NCI-H345 treated with DMSO at 0.1 percent for 48 hours (cell line): ENCODE data around the gene MED14.
"Not testable (repeated sequence)": the region's sequence is repeated elsewhere in the genome, so short reads cannot be mapped to it uniquely, and the experiment has no call there.

Experiments
- DNase-seq: peaks from one replicate; lab custom pipeline; 2025; ENCODE audit not compliant: unreplicated experiment; lab: John Stamatoyannopoulos, UW

Gene MED14

DNA sequence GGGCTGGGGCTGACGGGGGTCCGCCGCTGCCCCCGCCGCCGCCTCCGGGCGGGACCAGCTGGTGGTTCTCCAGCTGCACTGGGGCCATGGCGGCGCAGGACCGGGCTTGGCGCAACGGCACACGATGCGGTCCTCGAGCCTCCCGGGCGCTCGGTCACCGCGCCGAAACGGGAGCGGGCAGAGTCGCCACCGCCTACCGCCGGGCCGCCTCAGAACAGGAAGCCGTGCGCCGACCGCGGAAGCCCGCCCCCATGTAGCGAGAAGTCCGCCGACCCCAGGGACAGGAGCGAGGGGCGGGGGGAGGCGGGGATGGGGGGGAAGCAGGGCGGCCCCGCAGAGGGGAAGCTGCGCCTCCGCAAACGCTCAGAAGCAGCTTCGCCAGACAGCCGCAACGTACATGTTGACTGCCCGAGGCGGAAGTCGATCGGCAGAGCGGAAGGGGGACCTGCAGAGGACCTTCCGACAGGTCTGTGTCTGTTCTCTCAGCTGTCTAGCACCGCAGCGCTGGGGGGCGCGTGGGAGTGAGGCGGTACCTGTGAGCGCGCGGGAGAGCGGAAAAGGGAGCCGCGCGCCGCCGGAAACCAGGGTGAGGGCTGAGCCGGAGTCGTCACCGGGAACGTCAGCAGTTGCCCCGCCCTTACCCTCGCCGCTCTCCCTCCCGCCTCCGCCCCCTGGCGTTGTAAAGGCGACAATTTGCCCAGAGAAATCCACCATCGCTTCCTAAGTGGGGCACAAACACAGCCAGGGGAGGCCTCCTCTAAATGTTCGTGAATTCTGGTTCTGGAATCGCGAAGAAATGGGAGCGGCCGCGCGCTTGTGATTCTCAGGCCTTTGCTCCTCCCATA lies at the start of gene MED14:
Gene MED14, minus strand, starts transcription at position 218 of the 845 bp plus-strand sequence. Its CDS starts 130 bp downstream, at position 88.
- peak; percentile 80 for DNase-seq

DNA sequence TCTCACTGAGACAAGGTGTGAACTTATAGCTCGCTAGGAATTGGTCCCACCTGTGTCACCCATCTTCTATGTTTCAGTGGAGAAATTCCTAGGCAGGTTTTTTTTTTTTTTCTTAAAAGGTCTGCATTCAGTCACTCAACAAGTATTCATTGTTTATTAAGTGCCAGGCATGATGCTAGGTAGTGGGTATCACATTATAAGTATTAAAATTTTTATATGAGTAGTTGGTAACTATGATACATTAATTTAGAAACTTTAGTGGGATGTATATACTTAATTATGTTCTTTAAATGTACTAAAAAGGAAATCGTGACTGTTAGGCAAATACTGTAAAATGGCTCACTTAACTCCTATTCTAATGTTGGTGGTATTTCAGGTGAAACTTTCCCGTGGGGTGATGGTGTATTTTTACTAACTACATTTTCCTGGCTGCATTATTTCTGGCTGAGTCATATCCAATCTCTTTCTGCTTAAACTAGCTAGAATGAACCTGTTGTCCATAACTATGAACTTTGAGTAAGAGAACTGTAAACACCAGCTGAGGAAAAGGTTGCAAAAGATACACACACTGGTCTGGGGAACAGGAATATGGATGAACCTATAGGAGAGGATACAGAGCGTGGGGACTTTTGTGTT lies 49.3 kb upstream of the MED14 start:
- no peak for DNase-seq

- not testable (repeated sequence) for DNase-seq
These were observed 47.4 kb upstream of the MED14 start for GRCh38 chrX:40782644-40783259.

- no peak for DNase-seq
These were observed 45.6 kb upstream of the MED14 start for GRCh38 chrX:40780951-40781350.

DNA sequence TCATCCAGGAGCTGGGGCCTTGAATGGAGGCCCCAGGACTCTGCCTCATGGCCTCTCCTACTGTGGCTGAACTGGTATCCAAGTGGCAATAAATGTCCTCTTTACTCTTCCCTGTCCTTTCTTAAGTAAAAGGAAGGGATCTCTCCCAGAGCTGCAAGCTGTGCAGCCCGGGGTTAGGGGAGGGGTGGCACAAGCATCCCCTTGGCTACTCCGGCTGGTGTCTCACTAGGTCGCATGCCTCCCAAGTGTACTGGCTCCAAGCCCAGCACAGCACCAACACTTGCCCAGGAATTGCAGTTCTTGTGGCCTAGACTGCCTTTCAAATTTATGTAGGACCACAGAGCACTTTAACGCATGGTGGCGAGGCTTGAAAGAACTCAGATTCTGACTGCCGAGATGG lies 44.7 kb upstream of the MED14 start:
- no peak for DNase-seq

GRCh38 chrX:40778861-40779575 lies 43.7 kb upstream of the MED14 start:
- DNase-seq: no peak

DNA sequence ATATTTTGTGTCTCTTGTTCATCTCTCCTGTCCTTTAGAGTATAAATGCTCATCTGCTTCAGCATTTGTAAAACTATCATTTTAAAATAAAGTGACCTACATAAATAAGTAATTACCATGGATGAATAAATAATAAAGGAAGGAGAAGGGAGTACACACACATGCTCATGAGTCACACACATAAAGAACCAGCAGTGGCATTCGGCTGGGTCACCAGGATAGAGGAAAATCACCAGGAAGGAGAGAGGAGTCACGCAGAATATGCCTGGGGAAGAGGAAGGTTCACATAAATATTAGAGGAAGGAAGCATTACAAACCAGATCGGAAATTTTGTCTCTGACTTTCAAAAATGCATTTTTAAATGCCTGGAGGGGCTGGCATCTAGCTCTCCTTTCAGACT lies 38.5 kb upstream of the MED14 start:
- DNase-seq: no peak

GRCh38 chrX:40773188-40773587 lies 37.8 kb upstream of the MED14 start:
- DNase-seq: no peak

GRCh38 chrX:40772290-40772689 lies 36.9 kb upstream of the MED14 start:
- no peak for DNase-seq

GRCh38 chrX:40761762-40762161 lies 26.4 kb upstream of the MED14 start:
- no peak for DNase-seq

DNA sequence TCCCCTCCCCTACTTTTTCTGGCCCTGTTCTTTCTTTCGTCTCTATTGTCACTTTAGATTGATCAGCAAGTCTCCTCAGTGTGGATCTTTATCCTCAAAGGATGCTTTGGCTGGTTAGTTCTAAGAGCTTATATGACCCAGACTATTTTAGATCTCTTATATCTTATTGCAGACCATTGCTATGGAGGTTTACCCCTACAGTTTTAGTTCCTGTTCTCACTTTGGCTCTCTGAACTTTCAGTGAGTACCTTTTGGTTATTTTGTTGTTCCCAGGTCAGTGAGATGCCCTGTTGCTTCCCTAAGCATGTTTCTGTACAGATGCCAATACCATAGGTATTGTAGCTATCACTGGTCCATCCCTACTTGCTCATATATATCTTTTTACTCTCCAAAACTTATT lies 24.0 kb upstream of the MED14 start:
- DNase-seq: no peak

DNA sequence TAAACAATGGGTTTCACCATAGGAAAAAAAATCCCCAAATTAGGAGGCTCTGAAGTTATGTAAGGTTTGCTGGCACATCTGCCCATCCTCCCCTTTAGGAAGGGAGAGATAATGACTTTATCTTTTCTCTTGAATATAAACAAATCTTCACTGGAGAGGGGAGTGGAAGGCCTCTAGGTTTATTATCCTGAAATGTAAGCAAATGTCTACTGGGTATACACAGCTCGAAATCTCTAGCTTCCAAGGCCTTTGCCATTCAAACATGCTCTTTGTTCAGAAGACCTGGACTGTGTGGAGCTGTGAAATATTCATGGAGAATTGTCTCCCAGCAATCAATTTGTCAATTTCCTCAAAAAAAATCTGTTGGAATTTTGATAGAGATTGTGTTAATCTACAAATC lies 21.7 kb upstream of the MED14 start:
- DNase-seq: no peak

- no peak for DNase-seq
These were observed 20.2 kb upstream of the MED14 start for GRCh38 chrX:40755291-40756249.

- no peak for DNase-seq
These were observed 14.5 kb upstream of the MED14 start for GRCh38 chrX:40749681-40750494.

DNA sequence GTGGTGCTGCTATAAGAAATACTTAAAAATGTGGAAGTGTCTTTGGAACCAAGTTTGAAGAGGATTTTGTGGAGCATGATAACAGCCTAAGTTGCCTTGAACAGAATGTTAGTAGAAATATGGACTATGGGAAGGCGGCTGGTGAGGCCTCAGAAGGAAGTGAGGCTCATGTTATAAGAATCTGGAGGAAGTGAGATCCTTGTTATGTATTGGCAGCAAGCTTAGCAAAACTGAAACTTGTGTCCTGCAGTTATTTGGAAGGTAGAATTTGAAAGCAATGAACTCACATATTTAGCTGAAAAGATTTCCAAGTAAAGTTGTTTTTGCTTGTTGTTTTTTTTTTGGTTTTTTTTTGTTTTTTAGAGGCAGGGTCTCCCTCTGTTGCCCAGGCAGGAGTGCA lies 13.6 kb upstream of the MED14 start:
- no peak for DNase-seq

DNA sequence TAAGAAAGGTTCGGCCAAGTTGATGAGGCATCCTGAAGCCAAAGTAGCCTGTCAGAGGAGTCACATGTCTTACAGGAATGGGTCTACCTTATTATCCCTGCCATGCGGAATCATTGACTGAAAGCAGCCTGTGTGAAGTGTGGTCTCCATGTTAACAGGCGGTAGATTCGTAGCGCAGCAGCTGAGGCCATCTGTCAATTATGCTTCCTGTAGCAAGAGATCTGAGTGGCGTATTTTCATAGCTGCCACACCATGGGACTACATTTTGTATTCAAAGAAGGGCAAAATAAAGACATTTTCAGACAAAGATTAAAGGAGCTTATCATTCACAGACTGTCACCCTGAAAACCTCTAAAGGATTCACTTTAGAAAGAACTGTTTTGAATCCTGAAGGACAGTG lies 11.2 kb upstream of the MED14 start:
- no peak for DNase-seq

DNA sequence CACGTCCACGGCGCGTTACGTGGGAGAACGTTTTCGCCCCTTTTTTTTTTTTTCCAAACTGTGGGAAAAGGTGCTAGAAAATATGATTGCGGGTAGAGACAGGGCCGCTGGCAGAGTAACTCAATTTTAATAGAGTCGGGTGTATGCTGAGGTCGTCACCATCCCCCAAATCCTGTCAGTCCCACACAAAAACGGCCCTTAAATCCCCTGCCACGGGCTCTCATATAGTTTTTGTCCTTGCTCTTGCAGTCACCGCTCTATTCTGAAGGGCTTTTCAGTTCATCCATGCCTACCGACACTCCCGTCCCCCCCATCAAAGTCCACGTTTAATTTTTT lies 796 bp upstream of the MED14 start:
- DNase-seq: no peak

GRCh38 chrX:40734971-40735324 lies 394 bp downstream of the MED14 start:
- no peak for DNase-seq

- no peak for DNase-seq
These were observed 1.6 kb downstream of the MED14 start for GRCh38 chrX:40733706-40734105.

DNA sequence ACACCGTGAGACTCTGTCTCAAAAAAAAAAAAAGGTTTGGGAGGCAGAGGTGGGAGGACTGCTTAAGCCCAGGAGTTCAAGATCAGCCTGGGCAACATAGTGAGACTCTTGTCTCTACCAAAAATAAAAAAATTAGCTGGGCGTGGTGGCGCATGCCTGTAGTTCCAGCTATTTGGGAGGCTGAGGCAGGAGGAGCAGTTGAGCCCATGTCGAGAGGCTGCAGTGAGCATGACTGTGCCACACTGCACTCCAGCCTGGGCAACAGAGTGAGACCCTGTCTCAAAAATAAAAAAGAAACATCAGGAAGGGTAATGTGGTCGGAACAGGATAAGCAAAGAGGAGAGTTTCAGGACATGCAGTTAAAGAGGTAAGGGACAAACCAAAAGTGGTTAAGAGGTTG lies 2.8 kb downstream of the MED14 start:
- not testable (repeated sequence) for DNase-seq
